ENCODE data around the gene FTSJ3.
"Not testable (repeated sequence)": the region's sequence is repeated elsewhere in the genome, so short reads cannot be mapped to it uniquely, and the experiment has no call there.

DNA sequence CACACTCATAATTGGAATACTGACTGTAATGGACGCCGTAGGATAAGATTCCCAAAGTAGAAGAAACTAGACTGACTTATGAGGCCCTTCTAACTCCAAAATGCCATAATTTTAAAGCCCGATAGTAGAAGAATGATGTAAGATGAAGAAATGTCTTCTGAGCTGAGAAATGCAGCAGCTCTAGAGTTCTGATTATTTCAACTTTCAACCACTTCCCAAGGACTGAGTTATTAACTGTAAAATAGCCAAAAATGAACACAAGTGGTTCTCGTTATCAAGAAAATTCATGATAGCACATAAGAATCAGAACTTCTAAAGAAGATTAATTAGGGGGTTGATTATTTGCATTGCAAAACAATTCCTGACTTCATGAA is 42.8 kb upstream of the FTSJ3 start:
- TF ChIP-seq, protein P1, sequence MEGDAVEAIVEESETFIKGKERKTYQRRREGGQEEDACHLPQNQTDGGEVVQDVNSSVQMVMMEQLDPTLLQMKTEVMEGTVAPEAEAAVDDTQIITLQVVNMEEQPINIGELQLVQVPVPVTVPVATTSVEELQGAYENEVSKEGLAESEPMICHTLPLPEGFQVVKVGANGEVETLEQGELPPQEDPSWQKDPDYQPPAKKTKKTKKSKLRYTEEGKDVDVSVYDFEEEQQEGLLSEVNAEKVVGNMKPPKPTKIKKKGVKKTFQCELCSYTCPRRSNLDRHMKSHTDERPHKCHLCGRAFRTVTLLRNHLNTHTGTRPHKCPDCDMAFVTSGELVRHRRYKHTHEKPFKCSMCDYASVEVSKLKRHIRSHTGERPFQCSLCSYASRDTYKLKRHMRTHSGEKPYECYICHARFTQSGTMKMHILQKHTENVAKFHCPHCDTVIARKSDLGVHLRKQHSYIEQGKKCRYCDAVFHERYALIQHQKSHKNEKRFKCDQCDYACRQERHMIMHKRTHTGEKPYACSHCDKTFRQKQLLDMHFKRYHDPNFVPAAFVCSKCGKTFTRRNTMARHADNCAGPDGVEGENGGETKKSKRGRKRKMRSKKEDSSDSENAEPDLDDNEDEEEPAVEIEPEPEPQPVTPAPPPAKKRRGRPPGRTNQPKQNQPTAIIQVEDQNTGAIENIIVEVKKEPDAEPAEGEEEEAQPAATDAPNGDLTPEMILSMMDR (IDR thresholded peaks at IDR 0.05; ENCODE audit: insufficient read depth, low read length): not testable (repeated sequence)
- TF ChIP-seq, protein P2, sequence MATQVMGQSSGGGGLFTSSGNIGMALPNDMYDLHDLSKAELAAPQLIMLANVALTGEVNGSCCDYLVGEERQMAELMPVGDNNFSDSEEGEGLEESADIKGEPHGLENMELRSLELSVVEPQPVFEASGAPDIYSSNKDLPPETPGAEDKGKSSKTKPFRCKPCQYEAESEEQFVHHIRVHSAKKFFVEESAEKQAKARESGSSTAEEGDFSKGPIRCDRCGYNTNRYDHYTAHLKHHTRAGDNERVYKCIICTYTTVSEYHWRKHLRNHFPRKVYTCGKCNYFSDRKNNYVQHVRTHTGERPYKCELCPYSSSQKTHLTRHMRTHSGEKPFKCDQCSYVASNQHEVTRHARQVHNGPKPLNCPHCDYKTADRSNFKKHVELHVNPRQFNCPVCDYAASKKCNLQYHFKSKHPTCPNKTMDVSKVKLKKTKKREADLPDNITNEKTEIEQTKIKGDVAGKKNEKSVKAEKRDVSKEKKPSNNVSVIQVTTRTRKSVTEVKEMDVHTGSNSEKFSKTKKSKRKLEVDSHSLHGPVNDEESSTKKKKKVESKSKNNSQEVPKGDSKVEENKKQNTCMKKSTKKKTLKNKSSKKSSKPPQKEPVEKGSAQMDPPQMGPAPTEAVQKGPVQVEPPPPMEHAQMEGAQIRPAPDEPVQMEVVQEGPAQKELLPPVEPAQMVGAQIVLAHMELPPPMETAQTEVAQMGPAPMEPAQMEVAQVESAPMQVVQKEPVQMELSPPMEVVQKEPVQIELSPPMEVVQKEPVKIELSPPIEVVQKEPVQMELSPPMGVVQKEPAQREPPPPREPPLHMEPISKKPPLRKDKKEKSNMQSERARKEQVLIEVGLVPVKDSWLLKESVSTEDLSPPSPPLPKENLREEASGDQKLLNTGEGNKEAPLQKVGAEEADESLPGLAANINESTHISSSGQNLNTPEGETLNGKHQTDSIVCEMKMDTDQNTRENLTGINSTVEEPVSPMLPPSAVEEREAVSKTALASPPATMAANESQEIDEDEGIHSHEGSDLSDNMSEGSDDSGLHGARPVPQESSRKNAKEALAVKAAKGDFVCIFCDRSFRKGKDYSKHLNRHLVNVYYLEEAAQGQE (IDR thresholded peaks at IDR 0.05; ENCODE audit: insufficient replicate concordance, low read depth): not testable (repeated sequence)
- TF ChIP-seq POLR2AphosphoS5 (IDR thresholded peaks at IDR 0.05; ENCODE audit: low read depth): not testable (repeated sequence)

All from HL-60 (cell line).